ENCODE data around the gene DSC2. TPM values are rescaled to one million over a fixed set of nuclear protein-coding genes. Genes with fewer than 3 reads are reported as not detected.
"Not testable (repeated sequence)": the region's sequence is repeated elsewhere in the genome, so short reads cannot be mapped to it uniquely, and the experiment has no call there.

DSC2 gene
- total and polyA plus RNA-seq, 2 experiments from 2014 or later: not detected

GRCh38 chr18:31125878-31126277, 23.7 kb upstream of the DSC2 start:
- Histone ChIP-seq H3K4me2 (ENCODE audit: unreplicated experiment) (no peak overlapping the region), H4K20me1 (ENCODE audit: insufficient read depth) (no peaks in the 10 kb centered on the region), H3K27me3 (replicated peaks; ENCODE audit: insufficient read depth) (no peaks in the 10 kb centered on the region), H3K9me2 (ENCODE audit: insufficient read depth) (no peaks in the 10 kb centered on the region), H3K27ac (no peak overlapping the region), H3F3A (ENCODE audit: insufficient read depth) (no peaks in the 10 kb centered on the region), H2AFZ (no peak overlapping the region), H3K79me2 (ENCODE audit: insufficient read depth) (no peaks in the 10 kb centered on the region), H3K9ac (no peak overlapping the region), H3K36me3 (ENCODE audit: low read depth) (no peaks in the 10 kb centered on the region), H3K4me1 (ENCODE audit: insufficient read depth) (no peaks in the 10 kb centered on the region), H3K9me3 (ENCODE audit: low read depth) (no peaks in the 10 kb centered on the region), H3K4me3 (no peak overlapping the region)
- no peak for DNase-seq
- whole genome bisulfite sequencing, 2 experiments (ENCODE audit: low coverage in 1 of 2, low lambda C conversion rate in 2 of 2, missing lambda C conversion rate in 2 of 2): 0% methylated on average over 1 of the region's 1 CpG
- TF ChIP-seq EZH2 (IDR thresholded peaks at IDR 0.05; ENCODE audit: insufficient read depth, poor library complexity, severe bottlenecking) (no peak), EZH2phosphoT487 (IDR thresholded peaks at IDR 0.05; ENCODE audit: insufficient read depth, low read depth) (no peak)
- in situ Hi-C loops (cut with MboI): no loop called here

DNA sequence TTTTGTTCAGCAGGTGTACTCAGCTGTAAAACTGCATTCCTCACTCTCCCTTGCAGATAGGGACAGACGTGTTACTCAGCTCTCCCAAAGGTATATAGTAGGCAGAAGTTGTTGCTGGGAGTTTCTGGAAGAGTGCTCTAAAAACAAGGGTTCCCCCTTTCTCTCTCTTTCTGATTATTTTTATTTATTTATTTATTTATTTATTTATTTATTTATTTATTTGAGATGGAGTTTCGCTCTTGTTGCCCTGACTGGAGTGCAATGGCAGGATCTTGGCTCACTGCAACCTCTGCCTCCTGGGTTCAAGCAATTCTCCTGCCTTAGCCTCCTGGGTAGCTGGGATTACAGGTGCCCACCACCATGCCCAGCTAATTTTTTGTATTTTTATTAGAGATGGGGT, 20.9 kb upstream of the DSC2 start:
- DNase-seq; H3F3A ChIP-seq (ENCODE audit: insufficient read depth); H4K20me1 ChIP-seq (ENCODE audit: insufficient read depth); H3K27me3 ChIP-seq (replicated peaks; ENCODE audit: insufficient read depth); H3K9me2 ChIP-seq (ENCODE audit: insufficient read depth); H2AFZ ChIP-seq; in situ Hi-C loops (cut with MboI); H3K4me1 ChIP-seq (ENCODE audit: insufficient read depth); H3K4me2 ChIP-seq (ENCODE audit: unreplicated experiment); H3K4me3 ChIP-seq; H3K36me3 ChIP-seq (ENCODE audit: low read depth); H3K79me2 ChIP-seq (ENCODE audit: insufficient read depth); H3K9me3 ChIP-seq (ENCODE audit: low read depth); H3K27ac ChIP-seq; H3K9ac ChIP-seq: not testable (repeated sequence)
- WGBS, 2 experiments (ENCODE audit: low coverage in 1 of 2, low lambda C conversion rate in 2 of 2, missing lambda C conversion rate in 2 of 2): 13% methylated on average over 2 of the region's 2 CpGs

DNA sequence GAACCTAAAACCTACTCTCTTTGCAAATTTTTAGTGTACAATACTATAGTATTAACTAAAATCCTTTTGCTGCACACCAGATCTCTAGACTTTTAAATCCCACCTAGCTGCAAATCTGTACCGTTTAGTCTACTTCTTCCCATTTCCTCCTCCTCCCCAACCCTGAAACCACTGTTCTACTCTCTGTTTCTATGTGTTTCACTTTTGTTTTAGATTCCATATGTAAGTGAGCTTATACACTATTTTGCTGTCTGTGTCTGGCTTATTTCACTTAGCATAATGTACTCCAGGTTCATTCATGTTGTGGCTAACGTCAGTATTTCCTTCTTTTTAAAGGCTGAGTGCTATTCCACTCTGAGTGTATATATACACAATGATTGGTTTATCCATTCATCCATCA, 18.4 kb upstream of the DSC2 start:
- H3K4me1 ChIP-seq (ENCODE audit: insufficient read depth): no peaks in the 10 kb centered on the region
- no peaks in the 10 kb centered on the region for H3K79me2 ChIP-seq (ENCODE audit: insufficient read depth)
- no peaks in the 10 kb centered on the region for H3K27me3 ChIP-seq (replicated peaks; ENCODE audit: insufficient read depth)
- H3K9ac ChIP-seq: no peak overlapping the region
- H3K9me2 ChIP-seq (ENCODE audit: insufficient read depth): no peaks in the 10 kb centered on the region
- no peak overlapping the region for H3K4me3 ChIP-seq
- H3K36me3 ChIP-seq (ENCODE audit: low read depth): no peaks in the 10 kb centered on the region
- no peak overlapping the region for H3K27ac ChIP-seq
- no peak overlapping the region for H2AFZ ChIP-seq
- no peak overlapping the region for H3K4me2 ChIP-seq (ENCODE audit: unreplicated experiment)
- TF ChIP-seq EZH2phosphoT487 (IDR thresholded peaks at IDR 0.05; ENCODE audit: insufficient read depth, low read depth) (no peak), EZH2 (IDR thresholded peaks at IDR 0.05; ENCODE audit: insufficient read depth, poor library complexity, severe bottlenecking) (no peak)
- H4K20me1 ChIP-seq (ENCODE audit: insufficient read depth): no peaks in the 10 kb centered on the region
- no peaks in the 10 kb centered on the region for H3F3A ChIP-seq (ENCODE audit: insufficient read depth)
- no peak for DNase-seq
- 0% methylated on average over 2 of the region's 2 CpGs for WGBS, 2 experiments (ENCODE audit: low coverage in 1 of 2, low lambda C conversion rate in 2 of 2, missing lambda C conversion rate in 2 of 2)
- in situ Hi-C loops (cut with MboI): no loop called here
- H3K9me3 ChIP-seq (ENCODE audit: low read depth): no peaks in the 10 kb centered on the region

- no peak overlapping the region for H3K4me2 ChIP-seq (ENCODE audit: unreplicated experiment)
- H3K79me2 ChIP-seq (ENCODE audit: insufficient read depth): no peaks in the 10 kb centered on the region
- H3K27me3 ChIP-seq (replicated peaks; ENCODE audit: insufficient read depth): no peaks in the 10 kb centered on the region
- no peaks in the 10 kb centered on the region for H3K4me1 ChIP-seq (ENCODE audit: insufficient read depth)
- H3K36me3 ChIP-seq (ENCODE audit: low read depth): no peaks in the 10 kb centered on the region
- no peaks in the 10 kb centered on the region for H3F3A ChIP-seq (ENCODE audit: insufficient read depth)
- TF ChIP-seq EZH2 (IDR thresholded peaks at IDR 0.05; ENCODE audit: insufficient read depth, poor library complexity, severe bottlenecking) (no peak), EZH2phosphoT487 (IDR thresholded peaks at IDR 0.05; ENCODE audit: insufficient read depth, low read depth) (no peak)
- 0% methylated on average over 2 of the region's 2 CpGs for WGBS, 2 experiments (ENCODE audit: low coverage in 1 of 2, low lambda C conversion rate in 2 of 2, missing lambda C conversion rate in 2 of 2)
- in situ Hi-C loops (cut with MboI): no loop called here
- H3K27ac ChIP-seq: no peak overlapping the region
- H2AFZ ChIP-seq: no peak overlapping the region
- H3K9me3 ChIP-seq (ENCODE audit: low read depth): no peaks in the 10 kb centered on the region
- no peaks in the 10 kb centered on the region for H3K9me2 ChIP-seq (ENCODE audit: insufficient read depth)
- H4K20me1 ChIP-seq (ENCODE audit: insufficient read depth): no peaks in the 10 kb centered on the region
- no peak overlapping the region for H3K9ac ChIP-seq
- no peak overlapping the region for H3K4me3 ChIP-seq
- no peak for DNase-seq
These were observed 14.8 kb upstream of the DSC2 start for GRCh38 chr18:31116853-31117595.

- Histone ChIP-seq H4K20me1 (ENCODE audit: insufficient read depth) (no peaks in the 10 kb centered on the region), H3K9me2 (ENCODE audit: insufficient read depth) (no peaks in the 10 kb centered on the region), H3K79me2 (ENCODE audit: insufficient read depth) (no peaks in the 10 kb centered on the region), H3F3A (ENCODE audit: insufficient read depth) (no peaks in the 10 kb centered on the region), H3K9me3 (ENCODE audit: low read depth) (no peaks in the 10 kb centered on the region), H3K4me2 (ENCODE audit: unreplicated experiment) (no peak overlapping the region), H2AFZ (no peak overlapping the region), H3K4me1 (ENCODE audit: insufficient read depth) (no peaks in the 10 kb centered on the region), H3K27ac (no peak overlapping the region), H3K27me3 (replicated peaks; ENCODE audit: insufficient read depth) (no peaks in the 10 kb centered on the region), H3K36me3 (ENCODE audit: low read depth) (no peaks in the 10 kb centered on the region), H3K4me3 (no peak overlapping the region), H3K9ac (no peak overlapping the region)
- no peak for DNase-seq
- in situ Hi-C loops (cut with MboI): no loop called here
- 4 to 8% methylated on average over 2 of the region's 2 CpGs for WGBS, 2 experiments (ENCODE audit: low coverage in 1 of 2, low lambda C conversion rate in 2 of 2, missing lambda C conversion rate in 2 of 2)
- TF ChIP-seq EZH2 (IDR thresholded peaks at IDR 0.05; ENCODE audit: insufficient read depth, poor library complexity, severe bottlenecking) (no peak), EZH2phosphoT487 (IDR thresholded peaks at IDR 0.05; ENCODE audit: insufficient read depth, low read depth) (no peak)
These were observed 10.6 kb upstream of the DSC2 start for GRCh38 chr18:31112804-31113203.

Data from GM23248 (cell line).